ENCODE data around the gene COX4I2.
"Not testable (repeated sequence)": the region's sequence is repeated elsewhere in the genome, so short reads cannot be mapped to it uniquely, and the experiment has no call there.

DNA sequence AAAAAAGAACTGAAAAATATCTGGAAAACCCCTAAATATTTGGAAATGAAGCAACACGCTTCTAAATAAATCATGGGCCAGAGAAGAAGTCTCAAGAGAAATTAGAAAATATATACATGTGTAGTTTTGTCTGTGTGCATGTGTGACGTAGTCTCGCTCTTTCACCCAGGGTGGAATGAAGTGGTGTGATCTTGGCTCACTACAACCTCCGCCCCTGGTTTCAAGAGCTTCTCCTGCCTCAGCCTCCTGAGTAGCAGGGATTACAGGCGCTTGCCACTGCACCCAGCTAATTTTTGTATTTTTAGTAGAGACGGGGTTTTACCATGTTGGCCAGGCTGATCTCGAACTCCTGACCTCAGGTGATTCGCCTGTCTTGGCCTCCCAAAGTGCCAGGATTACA, 11.2 kb upstream of the COX4I2 start:
- TF ChIP-seq, protein P1, sequence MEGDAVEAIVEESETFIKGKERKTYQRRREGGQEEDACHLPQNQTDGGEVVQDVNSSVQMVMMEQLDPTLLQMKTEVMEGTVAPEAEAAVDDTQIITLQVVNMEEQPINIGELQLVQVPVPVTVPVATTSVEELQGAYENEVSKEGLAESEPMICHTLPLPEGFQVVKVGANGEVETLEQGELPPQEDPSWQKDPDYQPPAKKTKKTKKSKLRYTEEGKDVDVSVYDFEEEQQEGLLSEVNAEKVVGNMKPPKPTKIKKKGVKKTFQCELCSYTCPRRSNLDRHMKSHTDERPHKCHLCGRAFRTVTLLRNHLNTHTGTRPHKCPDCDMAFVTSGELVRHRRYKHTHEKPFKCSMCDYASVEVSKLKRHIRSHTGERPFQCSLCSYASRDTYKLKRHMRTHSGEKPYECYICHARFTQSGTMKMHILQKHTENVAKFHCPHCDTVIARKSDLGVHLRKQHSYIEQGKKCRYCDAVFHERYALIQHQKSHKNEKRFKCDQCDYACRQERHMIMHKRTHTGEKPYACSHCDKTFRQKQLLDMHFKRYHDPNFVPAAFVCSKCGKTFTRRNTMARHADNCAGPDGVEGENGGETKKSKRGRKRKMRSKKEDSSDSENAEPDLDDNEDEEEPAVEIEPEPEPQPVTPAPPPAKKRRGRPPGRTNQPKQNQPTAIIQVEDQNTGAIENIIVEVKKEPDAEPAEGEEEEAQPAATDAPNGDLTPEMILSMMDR (tag by site-specific recombination; IDR thresholded peaks at IDR 0.05) = not testable (repeated sequence)
- TF ChIP-seq ZNF24 (tag by site-specific recombination; IDR thresholded peaks at IDR 0.05); ZNF670 (tag by site-specific recombination; IDR thresholded peaks at IDR 0.05; ENCODE audit: low read depth); TCF7L2 (IDR thresholded peaks at IDR 0.05; ENCODE audit: borderline replicate concordance, low read depth, low read length); ZNF416 (tag by site-specific recombination; IDR thresholded peaks at IDR 0.05); ZNF274 (IDR thresholded peaks at IDR 0.05; ENCODE audit: low read length); ZNF274 (tag by site-specific recombination; IDR thresholded peaks at IDR 0.05; ENCODE audit: borderline replicate concordance); ZNF10 (tag by site-specific recombination; IDR thresholded peaks at IDR 0.05); ZNF837 (tag by site-specific recombination; IDR thresholded peaks at IDR 0.05): not testable (repeated sequence)
- TF ChIP-seq, protein P2, sequence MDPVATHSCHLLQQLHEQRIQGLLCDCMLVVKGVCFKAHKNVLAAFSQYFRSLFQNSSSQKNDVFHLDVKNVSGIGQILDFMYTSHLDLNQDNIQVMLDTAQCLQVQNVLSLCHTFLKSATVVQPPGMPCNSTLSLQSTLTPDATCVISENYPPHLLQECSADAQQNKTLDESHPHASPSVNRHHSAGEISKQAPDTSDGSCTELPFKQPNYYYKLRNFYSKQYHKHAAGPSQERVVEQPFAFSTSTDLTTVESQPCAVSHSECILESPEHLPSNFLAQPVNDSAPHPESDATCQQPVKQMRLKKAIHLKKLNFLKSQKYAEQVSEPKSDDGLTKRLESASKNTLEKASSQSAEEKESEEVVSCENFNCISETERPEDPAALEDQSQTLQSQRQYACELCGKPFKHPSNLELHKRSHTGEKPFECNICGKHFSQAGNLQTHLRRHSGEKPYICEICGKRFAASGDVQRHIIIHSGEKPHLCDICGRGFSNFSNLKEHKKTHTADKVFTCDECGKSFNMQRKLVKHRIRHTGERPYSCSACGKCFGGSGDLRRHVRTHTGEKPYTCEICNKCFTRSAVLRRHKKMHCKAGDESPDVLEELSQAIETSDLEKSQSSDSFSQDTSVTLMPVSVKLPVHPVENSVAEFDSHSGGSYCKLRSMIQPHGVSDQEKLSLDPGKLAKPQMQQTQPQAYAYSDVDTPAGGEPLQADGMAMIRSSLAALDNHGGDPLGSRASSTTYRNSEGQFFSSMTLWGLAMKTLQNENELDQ (tag by site-specific recombination; IDR thresholded peaks at IDR 0.05; ENCODE audit: low read depth) = not testable (repeated sequence)
- TF ChIP-seq, protein P3, sequence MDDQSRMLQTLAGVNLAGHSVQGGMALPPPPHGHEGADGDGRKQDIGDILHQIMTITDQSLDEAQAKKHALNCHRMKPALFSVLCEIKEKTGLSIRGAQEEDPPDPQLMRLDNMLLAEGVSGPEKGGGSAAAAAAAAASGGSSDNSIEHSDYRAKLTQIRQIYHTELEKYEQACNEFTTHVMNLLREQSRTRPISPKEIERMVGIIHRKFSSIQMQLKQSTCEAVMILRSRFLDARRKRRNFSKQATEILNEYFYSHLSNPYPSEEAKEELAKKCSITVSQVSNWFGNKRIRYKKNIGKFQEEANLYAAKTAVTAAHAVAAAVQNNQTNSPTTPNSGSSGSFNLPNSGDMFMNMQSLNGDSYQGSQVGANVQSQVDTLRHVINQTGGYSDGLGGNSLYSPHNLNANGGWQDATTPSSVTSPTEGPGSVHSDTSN (CRISPR knock-in tag; IDR thresholded peaks at IDR 0.05) = not testable (repeated sequence)
- TF ChIP-seq, protein P4, sequence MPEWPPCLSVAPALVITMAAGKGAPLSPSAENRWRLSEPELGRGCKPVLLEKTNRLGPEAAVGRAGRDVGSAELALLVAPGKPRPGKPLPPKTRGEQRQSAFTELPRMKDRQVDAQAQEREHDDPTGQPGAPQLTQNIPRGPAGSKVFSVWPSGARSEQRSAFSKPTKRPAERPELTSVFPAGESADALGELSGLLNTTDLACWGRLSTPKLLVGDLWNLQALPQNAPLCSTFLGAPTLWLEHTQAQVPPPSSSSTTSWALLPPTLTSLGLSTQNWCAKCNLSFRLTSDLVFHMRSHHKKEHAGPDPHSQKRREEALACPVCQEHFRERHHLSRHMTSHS (tag by site-specific recombination; IDR thresholded peaks at IDR 0.05) = not testable (repeated sequence)
- TF ChIP-seq, protein P5, sequence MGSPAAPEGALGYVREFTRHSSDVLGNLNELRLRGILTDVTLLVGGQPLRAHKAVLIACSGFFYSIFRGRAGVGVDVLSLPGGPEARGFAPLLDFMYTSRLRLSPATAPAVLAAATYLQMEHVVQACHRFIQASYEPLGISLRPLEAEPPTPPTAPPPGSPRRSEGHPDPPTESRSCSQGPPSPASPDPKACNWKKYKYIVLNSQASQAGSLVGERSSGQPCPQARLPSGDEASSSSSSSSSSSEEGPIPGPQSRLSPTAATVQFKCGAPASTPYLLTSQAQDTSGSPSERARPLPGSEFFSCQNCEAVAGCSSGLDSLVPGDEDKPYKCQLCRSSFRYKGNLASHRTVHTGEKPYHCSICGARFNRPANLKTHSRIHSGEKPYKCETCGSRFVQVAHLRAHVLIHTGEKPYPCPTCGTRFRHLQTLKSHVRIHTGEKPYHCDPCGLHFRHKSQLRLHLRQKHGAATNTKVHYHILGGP (tag by site-specific recombination; IDR thresholded peaks at IDR 0.05) = not testable (repeated sequence)
- TF ChIP-seq, protein P6, sequence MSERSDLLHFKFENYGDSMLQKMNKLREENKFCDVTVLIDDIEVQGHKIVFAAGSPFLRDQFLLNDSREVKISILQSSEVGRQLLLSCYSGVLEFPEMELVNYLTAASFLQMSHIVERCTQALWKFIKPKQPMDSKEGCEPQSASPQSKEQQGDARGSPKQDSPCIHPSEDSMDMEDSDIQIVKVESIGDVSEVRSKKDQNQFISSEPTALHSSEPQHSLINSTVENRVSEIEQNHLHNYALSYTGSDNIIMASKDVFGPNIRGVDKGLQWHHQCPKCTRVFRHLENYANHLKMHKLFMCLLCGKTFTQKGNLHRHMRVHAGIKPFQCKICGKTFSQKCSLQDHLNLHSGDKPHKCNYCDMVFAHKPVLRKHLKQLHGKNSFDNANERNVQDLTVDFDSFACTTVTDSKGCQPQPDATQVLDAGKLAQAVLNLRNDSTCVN (tag by site-specific recombination; optimal IDR thresholded peaks at IDR 0.05) = not testable (repeated sequence)
- TF ChIP-seq, protein P7, sequence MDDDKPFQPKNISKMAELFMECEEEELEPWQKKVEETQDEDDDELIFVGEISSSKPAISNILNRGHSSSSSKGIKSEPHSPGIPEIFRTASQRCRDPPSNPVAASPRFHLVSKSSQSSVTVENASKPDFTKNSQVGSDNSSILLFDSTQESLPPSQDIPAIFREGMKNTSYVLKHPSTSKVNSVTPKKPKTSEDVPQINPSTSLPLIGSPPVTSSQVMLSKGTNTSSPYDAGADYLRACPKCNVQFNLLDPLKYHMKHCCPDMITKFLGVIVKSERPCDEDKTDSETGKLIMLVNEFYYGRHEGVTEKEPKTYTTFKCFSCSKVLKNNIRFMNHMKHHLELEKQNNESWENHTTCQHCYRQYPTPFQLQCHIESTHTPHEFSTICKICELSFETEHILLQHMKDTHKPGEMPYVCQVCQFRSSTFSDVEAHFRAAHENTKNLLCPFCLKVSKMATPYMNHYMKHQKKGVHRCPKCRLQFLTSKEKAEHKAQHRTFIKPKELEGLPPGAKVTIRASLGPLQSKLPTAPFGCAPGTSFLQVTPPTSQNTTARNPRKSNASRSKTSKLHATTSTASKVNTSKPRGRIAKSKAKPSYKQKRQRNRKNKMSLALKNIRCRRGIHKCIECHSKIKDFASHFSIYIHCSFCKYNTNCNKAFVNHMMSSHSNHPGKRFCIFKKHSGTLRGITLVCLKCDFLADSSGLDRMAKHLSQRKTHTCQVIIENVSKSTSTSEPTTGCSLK (tag by site-specific recombination; IDR thresholded peaks at IDR 0.05) = not testable (repeated sequence)
